ENCODE measurements around the gene DUSP22.

Gene DUSP22

GRCh38 chr6:317060-317447 lies 24.8 kb downstream of the DUSP22 start:
- Histone ChIP-seq H3K79me1 (ENCODE audit: low read length) (no peaks in the 10 kb centered on the region), H3K27ac (ENCODE audit: low read depth, low read length) (no peak overlapping the region), H3K36me3 (ENCODE audit: control insufficient read depth, insufficient read depth, low read length) (no peaks in the 10 kb centered on the region), H2BK120ac (ENCODE audit: low read depth, low read length) (no peak overlapping the region), H3K23ac (ENCODE audit: low read length) (no peak overlapping the region), H3K4me3 (ENCODE audit: low read length) (no peak overlapping the region), H3K4me1 (ENCODE audit: control insufficient read depth, low read depth, low read length) (no peaks in the 10 kb centered on the region), H3K9ac (ENCODE audit: low read length) (no peak overlapping the region), H3K27me3 (ENCODE audit: insufficient read depth, low read length, poor library complexity) (no peaks in the 10 kb centered on the region), H2AK5ac (ENCODE audit: low read length) (no peak overlapping the region), H2BK15ac (replicated peaks; ENCODE audit: low read depth) (no peak overlapping the region), H3K4ac (ENCODE audit: low read depth, low read length) (no peak overlapping the region), H3K79me2 (ENCODE audit: control insufficient read depth, insufficient read depth, low read length) (no peaks in the 10 kb centered on the region), H4K5ac (ENCODE audit: low read length) (no peak overlapping the region), H3K18ac (ENCODE audit: low read length) (no peak overlapping the region), H3K4me2 (ENCODE audit: low read length) (no peak overlapping the region), H2BK5ac (ENCODE audit: low read length) (no peak overlapping the region), H4K8ac (ENCODE audit: low read depth, low read length) (no peak overlapping the region), H3K56ac (ENCODE audit: low read length) (no peak overlapping the region)
- no peak for DNase-seq
- WGBS (ENCODE audit: extremely low coverage, insufficient coverage, low lambda C conversion rate) = no CpG with 5 or more reads among the region's 7 CpGs

- Histone ChIP-seq H3K79me2 (ENCODE audit: control insufficient read depth, insufficient read depth, low read length) (no peaks in the 10 kb centered on the region), H2BK120ac (ENCODE audit: low read depth, low read length) (no peak overlapping the region), H2AK5ac (ENCODE audit: low read length) (no peak overlapping the region), H3K79me1 (ENCODE audit: low read length) (no peaks in the 10 kb centered on the region), H3K4me2 (ENCODE audit: low read length) (no peak overlapping the region), H3K4me1 (ENCODE audit: control insufficient read depth, low read depth, low read length) (no peaks in the 10 kb centered on the region), H3K4ac (ENCODE audit: low read depth, low read length) (no peak overlapping the region), H3K23ac (ENCODE audit: low read length) (no peak overlapping the region), H4K8ac (ENCODE audit: low read depth, low read length) (no peak overlapping the region), H2BK5ac (ENCODE audit: low read length) (no peak overlapping the region), H3K27me3 (ENCODE audit: insufficient read depth, low read length, poor library complexity) (no peaks in the 10 kb centered on the region), H3K56ac (ENCODE audit: low read length) (no peak overlapping the region), H2BK15ac (replicated peaks; ENCODE audit: low read depth) (no peak overlapping the region), H3K18ac (ENCODE audit: low read length) (no peak overlapping the region), H3K9ac (ENCODE audit: low read length) (no peak overlapping the region), H3K4me3 (ENCODE audit: low read length) (no peak overlapping the region), H4K5ac (ENCODE audit: low read length) (no peak overlapping the region), H3K36me3 (ENCODE audit: control insufficient read depth, insufficient read depth, low read length) (no peaks in the 10 kb centered on the region), H3K27ac (ENCODE audit: low read depth, low read length) (no peak overlapping the region)
- DNase-seq = no peak
- no CpG with 5 or more reads among the region's 18 CpGs for WGBS (ENCODE audit: extremely low coverage, insufficient coverage, low lambda C conversion rate)
Observed at GRCh38 chr6:317448-318144, 25.3 kb downstream of the DUSP22 start.

GRCh38 chr6:318243-318890 lies 26.1 kb downstream of the DUSP22 start:
- Histone ChIP-seq H3K23ac (ENCODE audit: low read length) (no peak overlapping the region), H3K4me3 (ENCODE audit: low read length) (no peak overlapping the region), H3K27me3 (ENCODE audit: insufficient read depth, low read length, poor library complexity) (no peaks in the 10 kb centered on the region), H3K27ac (ENCODE audit: low read depth, low read length) (no peak overlapping the region), H3K4ac (ENCODE audit: low read depth, low read length) (no peak overlapping the region), H3K79me1 (ENCODE audit: low read length) (no peaks in the 10 kb centered on the region), H3K4me2 (ENCODE audit: low read length) (no peak overlapping the region), H3K9ac (ENCODE audit: low read length) (no peak overlapping the region), H3K79me2 (ENCODE audit: control insufficient read depth, insufficient read depth, low read length) (no peaks in the 10 kb centered on the region), H3K56ac (ENCODE audit: low read length) (no peak overlapping the region), H2AK5ac (ENCODE audit: low read length) (no peak overlapping the region), H4K5ac (ENCODE audit: low read length) (no peak overlapping the region), H2BK15ac (replicated peaks; ENCODE audit: low read depth) (no peak overlapping the region), H3K36me3 (ENCODE audit: control insufficient read depth, insufficient read depth, low read length) (no peaks in the 10 kb centered on the region), H2BK5ac (ENCODE audit: low read length) (no peak overlapping the region), H2BK120ac (ENCODE audit: low read depth, low read length) (no peak overlapping the region), H4K8ac (ENCODE audit: low read depth, low read length) (no peak overlapping the region), H3K4me1 (ENCODE audit: control insufficient read depth, low read depth, low read length) (no peaks in the 10 kb centered on the region), H3K18ac (ENCODE audit: low read length) (no peak overlapping the region)
- no peak for DNase-seq
- WGBS (ENCODE audit: extremely low coverage, insufficient coverage, low lambda C conversion rate) = no CpG with 5 or more reads among the region's 4 CpGs

GRCh38 chr6:319177-320131 lies 27.2 kb downstream of the DUSP22 start:
- WGBS (ENCODE audit: extremely low coverage, insufficient coverage, low lambda C conversion rate) = no CpG with 5 or more reads among the region's 14 CpGs
- H3K18ac ChIP-seq (ENCODE audit: low read length) = no peak overlapping the region
- H3K27ac ChIP-seq (ENCODE audit: low read depth, low read length) = no peak overlapping the region
- no peak overlapping the region for H3K4me2 ChIP-seq (ENCODE audit: low read length)
- H3K27me3 ChIP-seq (ENCODE audit: insufficient read depth, low read length, poor library complexity) = no peaks in the 10 kb centered on the region
- no peak overlapping the region for H2BK15ac ChIP-seq (replicated peaks; ENCODE audit: low read depth)
- H2BK5ac ChIP-seq (ENCODE audit: low read length) = no peak overlapping the region
- H3K4me3 ChIP-seq (ENCODE audit: low read length) = peak overlapping the region; percentile 2
- H3K36me3 ChIP-seq (ENCODE audit: control insufficient read depth, insufficient read depth, low read length) = no peaks in the 10 kb centered on the region
- H4K8ac ChIP-seq (ENCODE audit: low read depth, low read length) = no peak overlapping the region
- H3K79me1 ChIP-seq (ENCODE audit: low read length) = no peaks in the 10 kb centered on the region
- no peak overlapping the region for H2BK120ac ChIP-seq (ENCODE audit: low read depth, low read length)
- H3K23ac ChIP-seq (ENCODE audit: low read length) = no peak overlapping the region
- H3K4ac ChIP-seq (ENCODE audit: low read depth, low read length) = no peak overlapping the region
- H3K56ac ChIP-seq (ENCODE audit: low read length) = no peak overlapping the region
- H4K5ac ChIP-seq (ENCODE audit: low read length) = no peak overlapping the region
- no peak overlapping the region for H3K9ac ChIP-seq (ENCODE audit: low read length)
- H3K4me1 ChIP-seq (ENCODE audit: control insufficient read depth, low read depth, low read length) = no peaks in the 10 kb centered on the region
- H3K79me2 ChIP-seq (ENCODE audit: control insufficient read depth, insufficient read depth, low read length) = no peaks in the 10 kb centered on the region
- no peak overlapping the region for H2AK5ac ChIP-seq (ENCODE audit: low read length)
- no peak for DNase-seq

- Histone ChIP-seq H3K18ac (ENCODE audit: low read length) (no peak overlapping the region), H2BK15ac (replicated peaks; ENCODE audit: low read depth) (no peak overlapping the region), H3K27ac (ENCODE audit: low read depth, low read length) (no peak overlapping the region), H2AK5ac (ENCODE audit: low read length) (no peak overlapping the region), H4K8ac (ENCODE audit: low read depth, low read length) (no peak overlapping the region), H2BK5ac (ENCODE audit: low read length) (no peak overlapping the region), H3K79me1 (ENCODE audit: low read length) (no peaks in the 10 kb centered on the region), H4K5ac (ENCODE audit: low read length) (no peak overlapping the region), H3K4me1 (ENCODE audit: control insufficient read depth, low read depth, low read length) (no peaks in the 10 kb centered on the region), H3K4me3 (ENCODE audit: low read length) (peak overlapping the region; percentile 5), H3K23ac (ENCODE audit: low read length) (no peak overlapping the region), H3K4ac (ENCODE audit: low read depth, low read length) (no peak overlapping the region), H3K9ac (ENCODE audit: low read length) (no peak overlapping the region), H3K4me2 (ENCODE audit: low read length) (no peak overlapping the region), H3K27me3 (ENCODE audit: insufficient read depth, low read length, poor library complexity) (no peaks in the 10 kb centered on the region), H3K56ac (ENCODE audit: low read length) (no peak overlapping the region), H2BK120ac (ENCODE audit: low read depth, low read length) (no peak overlapping the region), H3K79me2 (ENCODE audit: control insufficient read depth, insufficient read depth, low read length) (no peaks in the 10 kb centered on the region), H3K36me3 (ENCODE audit: control insufficient read depth, insufficient read depth, low read length) (no peaks in the 10 kb centered on the region)
- WGBS (ENCODE audit: extremely low coverage, insufficient coverage, low lambda C conversion rate) = no CpG with 5 or more reads among the region's 13 CpGs
- no peak for DNase-seq
Observed at GRCh38 chr6:320351-321157, 28.3 kb downstream of the DUSP22 start.

All from mesendoderm (in vitro differentiated cells).